ENCODE data around the gene ANKRD36.
"Not testable (repeated sequence)": the region's sequence is repeated elsewhere in the genome, so short reads cannot be mapped to it uniquely, and the experiment has no call there.

Gene ANKRD36

GRCh38 chr2:97113050-97113881, at the start of gene ANKRD36:
TSS of gene ANKRD36 (plus strand) at chr2:97113153. CDS start at chr2:97113740, 587 bp downstream.
- not testable (repeated sequence) for DNase-seq

DNA sequence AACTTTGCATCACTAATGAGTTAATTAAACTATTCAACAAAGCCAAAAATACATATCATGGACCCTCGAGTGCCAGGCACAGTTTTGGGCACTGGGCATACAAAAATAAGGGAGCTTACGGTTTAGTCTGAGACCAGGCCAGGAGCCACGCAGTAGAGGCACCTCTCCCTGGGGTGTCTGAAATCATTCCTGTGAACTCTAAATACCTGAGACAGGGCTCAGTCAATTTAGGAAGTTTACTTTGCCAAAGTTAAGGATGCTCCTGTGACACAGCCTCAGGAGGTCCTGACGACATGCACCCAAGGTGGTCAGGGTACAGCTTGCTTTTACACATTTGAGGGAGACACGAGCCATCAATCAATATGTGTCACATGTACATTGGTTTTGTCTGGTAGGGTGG, 46.9 kb upstream of the ANKRD36 start:
- DNase-seq: not testable (repeated sequence)

GRCh38 chr2:97067279-97068004, 45.5 kb upstream of the ANKRD36 start:
- DNase-seq: no peak

DNA sequence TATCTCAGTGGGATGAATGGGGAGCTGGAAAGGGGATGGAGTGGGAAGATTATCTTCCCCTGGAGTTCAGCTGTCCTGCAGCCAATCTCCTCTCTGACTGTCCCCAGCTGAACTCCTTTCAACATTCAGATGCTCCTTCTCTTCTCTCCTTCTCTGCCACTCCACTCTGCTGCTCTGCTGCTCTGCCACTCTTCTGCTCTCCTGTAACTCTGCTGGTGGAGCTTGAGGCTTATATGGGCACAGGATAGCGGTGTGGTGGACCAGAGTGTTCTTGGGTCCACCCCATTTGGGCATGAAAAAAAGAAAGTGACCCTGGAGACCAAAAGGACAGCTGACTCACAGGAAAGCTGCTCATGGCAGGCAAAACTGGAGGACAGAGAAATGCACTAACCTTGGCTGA, 44.9 kb upstream of the ANKRD36 start:
- DNase-seq: no peak

DNA sequence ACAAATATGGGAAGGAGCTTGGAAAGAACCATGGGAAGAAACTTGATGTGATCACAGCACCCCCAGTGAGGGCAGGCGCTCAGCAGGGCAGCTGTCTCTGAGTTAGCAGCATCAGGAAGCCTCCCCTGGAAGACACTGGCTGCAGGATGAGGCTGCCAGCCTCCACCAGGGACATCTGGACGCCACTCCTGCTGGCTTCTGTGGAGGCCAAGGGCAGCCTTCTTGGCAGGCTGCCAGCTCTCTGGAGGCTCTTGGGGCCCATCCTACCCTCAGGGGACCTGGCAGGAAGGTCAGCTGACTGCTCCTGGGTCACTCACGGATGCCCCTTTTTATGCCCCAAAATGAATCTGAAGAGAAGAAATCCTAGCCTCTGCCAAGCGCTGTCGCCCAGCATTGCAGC, 44.2 kb upstream of the ANKRD36 start:
- peak; percentile 5 for DNase-seq

DNA sequence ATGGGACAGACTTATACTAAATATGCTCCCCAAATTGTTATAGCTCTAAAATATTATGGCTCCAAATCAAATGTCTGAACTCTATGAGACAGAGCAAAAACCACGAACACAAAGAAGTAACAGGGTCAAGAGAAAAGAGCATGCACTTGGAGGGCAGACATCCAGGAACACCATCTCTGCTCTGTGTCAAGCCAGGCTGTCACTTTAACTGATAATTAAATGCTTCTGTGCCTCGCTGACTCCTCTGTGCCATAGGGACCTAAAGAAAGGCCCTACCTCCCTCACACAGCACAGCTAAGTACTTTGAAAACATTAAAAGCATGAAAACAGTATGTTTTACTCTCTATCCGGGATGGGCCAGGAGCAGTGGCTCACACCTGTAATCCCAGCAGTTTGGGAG, 42.0 kb upstream of the ANKRD36 start:
- DNase-seq: not testable (repeated sequence)

- peak; percentile 2 for DNase-seq
Measured at GRCh38 chr2:97077213-97077612, 35.7 kb upstream of the ANKRD36 start.

- DNase-seq: not testable (repeated sequence)
Measured at GRCh38 chr2:97080855-97081254, 32.1 kb upstream of the ANKRD36 start.

DNA sequence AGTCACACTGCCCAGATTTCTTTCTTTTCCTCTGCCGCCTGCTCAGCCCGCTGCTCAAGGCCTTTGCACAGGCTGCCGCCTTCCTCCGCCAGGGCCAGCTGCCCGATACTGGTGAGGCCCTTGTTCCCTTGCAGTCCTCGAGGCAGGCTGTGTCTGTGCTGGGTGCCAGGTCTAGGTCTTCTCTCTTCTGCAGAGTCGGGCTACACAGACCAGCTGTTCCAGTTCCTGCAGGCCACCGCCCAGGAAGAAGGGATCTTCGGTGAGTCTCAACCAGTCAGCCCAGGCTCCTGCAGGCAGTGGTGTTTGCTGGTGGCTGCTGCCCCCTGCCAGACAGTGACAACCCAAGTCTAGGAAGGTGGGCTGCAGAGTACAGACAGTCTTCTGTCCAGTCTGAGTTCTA, 30.7 kb upstream of the ANKRD36 start:
- peak; percentile 11 for DNase-seq

DNA sequence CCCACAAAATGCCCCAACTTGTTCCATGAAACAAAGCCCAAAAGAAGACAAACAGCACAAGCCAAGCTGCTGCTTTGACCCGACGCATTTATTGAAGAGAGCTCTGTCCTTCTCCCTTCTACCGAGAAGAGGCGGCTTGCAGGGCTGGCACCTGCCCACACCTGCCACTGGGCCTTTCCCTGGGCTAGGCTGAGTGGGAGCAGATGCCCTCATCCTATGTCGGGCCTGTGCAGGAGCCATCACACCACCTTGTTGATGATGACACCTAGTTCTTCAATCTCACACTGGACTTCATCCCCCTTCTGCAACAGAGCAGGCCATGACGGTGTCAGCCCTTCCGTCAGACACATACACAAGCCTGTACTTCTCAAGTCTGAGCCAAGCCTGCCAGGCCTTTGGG, 29.4 kb upstream of the ANKRD36 start:
- DNase-seq: not testable (repeated sequence)

GRCh38 chr2:97085093-97085492, 27.9 kb upstream of the ANKRD36 start:
- not testable (repeated sequence) for DNase-seq

GRCh38 chr2:97088706-97089105, 24.2 kb upstream of the ANKRD36 start:
- DNase-seq: not testable (repeated sequence)

- DNase-seq: not testable (repeated sequence)
Measured at GRCh38 chr2:97092946-97093345, 20.0 kb upstream of the ANKRD36 start.

GRCh38 chr2:97093983-97094771, 18.8 kb upstream of the ANKRD36 start:
- DNase-seq: not testable (repeated sequence)

DNA sequence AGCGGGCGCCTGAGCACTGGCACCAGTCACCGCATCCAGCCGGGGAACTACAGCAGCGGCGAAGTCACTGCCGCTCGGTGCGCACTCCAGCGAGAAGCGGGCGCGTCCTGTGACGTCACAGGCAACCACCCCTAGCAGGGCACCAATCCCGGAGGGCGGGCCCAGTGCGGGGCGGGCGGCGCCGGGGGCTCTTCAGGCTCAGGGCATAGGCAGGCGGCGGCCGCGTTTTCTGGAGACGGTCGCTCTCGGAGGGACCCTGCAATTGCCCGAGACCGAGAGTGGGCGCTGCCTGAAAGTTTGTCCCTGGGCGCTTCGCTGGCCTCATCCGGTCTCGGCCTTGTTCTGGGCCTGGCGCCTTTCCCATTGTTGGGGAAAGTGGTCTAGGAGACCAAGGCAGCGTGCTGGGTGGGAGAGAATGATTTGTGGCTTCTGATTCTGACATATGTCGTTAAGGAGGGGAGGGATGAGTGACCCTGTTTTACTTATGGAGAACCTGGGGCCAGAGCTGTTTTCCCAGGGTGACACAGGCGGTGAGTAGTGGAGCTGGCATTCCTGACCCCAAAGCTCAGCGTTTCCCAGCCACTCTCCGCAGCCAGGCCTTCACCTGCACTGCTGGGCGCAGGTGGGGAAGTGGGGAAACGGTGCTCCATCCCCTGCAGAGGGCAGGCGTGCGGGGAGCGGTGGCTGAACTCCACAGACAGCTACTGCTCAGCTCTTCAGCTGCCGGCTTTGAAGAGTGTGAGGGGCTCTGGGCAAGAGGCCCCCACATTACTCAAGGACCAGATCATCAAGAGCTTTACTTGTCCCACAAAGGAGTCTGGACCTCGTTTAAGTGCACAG, 18.0 kb upstream of the ANKRD36 start, which contains the start of gene FAHD2B:
TSS of gene FAHD2B (minus strand) at position 111 of the 840 bp plus-strand sequence. CDS start 3,176 bp downstream, outside the sequence.
- DNase-seq: peak; percentile 15

DNA sequence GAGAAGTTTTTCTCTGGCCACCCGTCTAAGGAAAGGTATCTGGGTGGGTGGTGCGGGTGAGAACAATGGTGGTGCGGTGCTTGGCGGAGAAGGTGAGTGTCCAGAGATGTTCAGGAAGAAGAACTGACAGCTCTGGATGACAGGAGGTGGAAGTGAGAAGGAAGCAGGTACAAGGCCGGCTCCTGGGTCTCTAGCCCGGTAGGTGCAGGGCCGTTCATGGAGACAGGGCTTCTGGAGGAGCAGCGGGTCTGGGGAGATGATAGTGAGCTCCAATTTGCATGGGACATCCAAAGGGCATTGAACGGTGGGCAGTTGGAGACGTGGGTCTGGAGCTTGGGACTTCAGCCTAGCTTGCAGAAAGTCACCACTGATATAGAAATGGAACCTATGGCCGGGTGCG, 17.3 kb upstream of the ANKRD36 start:
- DNase-seq: no peak

- not testable (repeated sequence) for DNase-seq
Measured at GRCh38 chr2:97098786-97099372, 14.1 kb upstream of the ANKRD36 start.

DNA sequence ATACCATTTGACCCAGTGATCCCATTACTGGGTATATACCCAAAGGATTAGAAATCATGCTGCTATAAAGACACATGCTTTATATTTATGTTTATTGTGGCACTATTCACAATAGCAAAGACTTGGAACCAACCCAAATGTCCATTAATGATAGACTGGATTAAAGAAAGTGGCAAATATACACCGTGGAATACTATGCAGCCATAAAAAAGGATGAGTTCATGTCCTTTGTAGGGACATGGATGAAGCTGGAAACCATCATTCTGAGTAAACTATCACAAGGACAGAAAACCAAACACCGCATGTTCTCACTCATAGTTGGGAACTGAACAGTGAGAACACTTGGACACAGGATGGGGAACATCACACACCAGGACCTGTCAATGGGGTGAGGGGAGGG, 6.1 kb upstream of the ANKRD36 start:
- DNase-seq: not testable (repeated sequence)

DNA sequence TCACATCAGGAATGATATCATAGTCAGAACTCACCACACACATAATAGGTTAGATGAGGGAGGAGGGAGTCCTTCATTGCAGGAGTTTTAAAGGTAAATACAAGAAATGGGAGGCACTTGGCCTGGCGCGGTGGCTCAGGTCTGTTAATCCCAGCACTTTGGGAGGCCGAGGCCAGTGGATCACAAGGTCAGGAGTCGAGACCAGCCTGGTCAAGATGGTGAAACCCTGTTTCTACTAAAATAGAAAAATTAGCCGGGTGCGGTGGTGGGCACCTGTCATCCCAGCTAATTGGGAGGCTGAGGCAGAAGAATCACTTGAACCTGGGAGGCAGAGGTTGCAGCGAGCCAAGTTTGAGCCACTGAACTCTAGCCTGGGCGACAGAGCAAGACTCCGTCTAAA, 1.7 kb upstream of the ANKRD36 start:
- DNase-seq: not testable (repeated sequence)

- DNase-seq: not testable (repeated sequence)
Measured at GRCh38 chr2:97112320-97113049, 468 bp upstream of the ANKRD36 start.

DNA sequence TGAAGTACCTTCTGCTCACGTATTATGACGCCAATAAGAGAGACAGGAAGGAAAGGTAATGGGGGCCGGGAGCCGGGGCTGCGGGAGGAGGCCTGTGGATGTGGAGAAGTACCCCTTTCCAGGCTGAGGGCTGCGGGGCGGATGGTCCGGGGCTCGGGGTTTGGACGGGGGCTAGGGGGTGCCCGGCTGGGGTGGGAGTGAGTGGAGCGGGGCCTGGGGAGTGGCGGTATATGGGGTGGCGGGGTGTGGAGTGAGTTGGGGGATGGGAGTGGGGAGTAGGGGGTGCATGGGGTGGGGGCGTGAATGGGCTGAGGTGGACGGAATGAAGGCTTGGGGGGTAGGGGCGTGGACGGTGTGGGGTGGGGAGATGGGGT, 916 bp downstream of the ANKRD36 start:
- DNase-seq: not testable (repeated sequence)
